ENCODE data around the gene GM2A.

DNA sequence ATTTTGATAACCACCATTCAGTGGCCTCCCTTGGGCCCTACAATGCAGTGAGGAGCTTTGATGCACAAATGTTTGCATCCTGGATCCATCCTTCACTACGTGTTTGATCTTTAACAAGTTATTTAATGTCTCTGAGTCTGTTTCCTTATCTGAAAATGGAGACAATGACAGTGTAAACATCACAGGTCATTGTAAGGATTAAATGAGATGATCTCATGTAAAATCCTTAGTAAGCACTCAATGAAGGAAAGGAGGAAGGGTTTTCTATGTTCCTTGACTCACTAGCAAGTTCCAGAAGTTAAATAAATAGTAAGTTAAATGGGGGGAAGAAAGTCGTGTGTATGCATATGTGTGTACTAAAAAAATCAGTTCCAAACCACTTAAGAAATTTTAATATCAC is 60.4 kb downstream of the GM2A start:
- TF ChIP-seq, protein P1, sequence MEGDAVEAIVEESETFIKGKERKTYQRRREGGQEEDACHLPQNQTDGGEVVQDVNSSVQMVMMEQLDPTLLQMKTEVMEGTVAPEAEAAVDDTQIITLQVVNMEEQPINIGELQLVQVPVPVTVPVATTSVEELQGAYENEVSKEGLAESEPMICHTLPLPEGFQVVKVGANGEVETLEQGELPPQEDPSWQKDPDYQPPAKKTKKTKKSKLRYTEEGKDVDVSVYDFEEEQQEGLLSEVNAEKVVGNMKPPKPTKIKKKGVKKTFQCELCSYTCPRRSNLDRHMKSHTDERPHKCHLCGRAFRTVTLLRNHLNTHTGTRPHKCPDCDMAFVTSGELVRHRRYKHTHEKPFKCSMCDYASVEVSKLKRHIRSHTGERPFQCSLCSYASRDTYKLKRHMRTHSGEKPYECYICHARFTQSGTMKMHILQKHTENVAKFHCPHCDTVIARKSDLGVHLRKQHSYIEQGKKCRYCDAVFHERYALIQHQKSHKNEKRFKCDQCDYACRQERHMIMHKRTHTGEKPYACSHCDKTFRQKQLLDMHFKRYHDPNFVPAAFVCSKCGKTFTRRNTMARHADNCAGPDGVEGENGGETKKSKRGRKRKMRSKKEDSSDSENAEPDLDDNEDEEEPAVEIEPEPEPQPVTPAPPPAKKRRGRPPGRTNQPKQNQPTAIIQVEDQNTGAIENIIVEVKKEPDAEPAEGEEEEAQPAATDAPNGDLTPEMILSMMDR (IDR thresholded peaks at IDR 0.05) = no peak
- TF ChIP-seq POLR2AphosphoS5 (IDR thresholded peaks at IDR 0.05) (no peak), POLR2A (IDR thresholded peaks at IDR 0.05) (no peak)

All from upper lobe of left lung (tissue), 4 donors.